Measurements from ENCODE around the gene MSL1.

The MSL1 gene

DNA sequence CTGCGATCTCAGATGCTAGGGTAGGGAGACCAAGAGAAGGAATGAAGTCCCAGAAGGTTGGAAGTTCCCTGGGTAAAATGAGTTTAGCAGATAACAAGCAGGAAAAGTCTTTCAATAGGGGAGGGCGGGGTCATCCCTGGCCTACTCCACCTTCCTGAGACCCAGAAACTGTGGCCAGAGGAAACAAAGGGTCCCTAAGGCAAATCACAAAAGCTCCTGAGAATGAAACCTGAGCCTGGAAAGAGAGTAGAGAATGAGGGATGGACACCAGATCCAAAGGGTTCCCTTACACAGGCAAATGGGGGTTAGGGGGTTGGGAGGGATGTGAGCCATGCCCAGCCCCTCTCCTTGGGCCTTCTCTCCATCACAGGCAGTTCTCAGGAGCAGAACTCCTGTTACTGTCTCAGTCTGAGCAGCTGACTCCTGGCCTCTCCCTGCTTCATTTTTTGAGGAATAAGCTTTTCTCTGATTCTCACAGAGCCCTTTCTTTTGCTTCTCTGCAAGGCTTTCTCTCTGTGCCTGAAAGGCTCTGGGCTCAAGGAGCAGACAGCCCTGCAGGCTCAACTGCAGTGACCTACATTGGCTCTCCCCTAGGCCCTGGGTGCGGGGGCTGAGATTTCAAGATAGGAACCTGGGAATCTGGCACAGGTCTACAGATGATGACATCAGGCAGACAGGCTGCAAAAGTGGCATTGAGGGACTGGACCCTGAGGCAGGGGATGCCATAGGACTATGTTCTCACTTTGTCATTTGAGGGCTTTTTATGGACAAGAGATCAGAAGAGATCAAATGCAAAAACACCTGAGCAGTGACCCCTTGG, 11.5 kb upstream of the MSL1 start:
- H3K27ac ChIP-seq = peak overlapping the region; percentile 77
- no peaks in the 10 kb centered on the region for H3K9me3 ChIP-seq (ENCODE audit: control insufficient read depth, low read length)
- H3K36me3 ChIP-seq (ENCODE audit: control insufficient read depth, insufficient read depth, low read length) = no peaks in the 10 kb centered on the region
- H3K79me2 ChIP-seq = no peaks in the 10 kb centered on the region
- no peak for TF ChIP-seq CTCF (IDR thresholded peaks at IDR 0.05)
- no peak overlapping the region for H3K4me3 ChIP-seq (ENCODE audit: low read depth, low read length)
- H2AFZ ChIP-seq = peak overlapping the region; percentile 53
- H3K27me3 ChIP-seq (ENCODE audit: control insufficient read depth, insufficient read depth, low read length) = no peaks in the 10 kb centered on the region
- H3K9ac ChIP-seq = peak overlapping the region; percentile 25
- peaks cover 72% of the 10 kb centered on the region for H3K4me1 ChIP-seq
- H3K4me2 ChIP-seq (ENCODE audit: low read length) = peak overlapping the region; percentile 27

- Histone ChIP-seq H3K27ac (peak overlapping the region; percentile 77), H2AFZ (peak overlapping the region; percentile 29), H3K36me3 (ENCODE audit: control insufficient read depth, insufficient read depth, low read length) (no peaks in the 10 kb centered on the region), H3K79me2 (no peaks in the 10 kb centered on the region), H3K4me3 (ENCODE audit: low read depth, low read length) (peak overlapping the region; percentile 18), H3K4me1 (peaks cover 68% of the 10 kb centered on the region), H3K27me3 (ENCODE audit: control insufficient read depth, insufficient read depth, low read length) (no peaks in the 10 kb centered on the region), H3K9me3 (ENCODE audit: control insufficient read depth, low read length) (no peaks in the 10 kb centered on the region), H3K9ac (no peak overlapping the region), H3K4me2 (ENCODE audit: low read length) (peak overlapping the region; percentile 16)
- peak; percentile 94 for TF ChIP-seq CTCF (IDR thresholded peaks at IDR 0.05)
Observed at GRCh38 chr17:40111221-40112128, 10.3 kb upstream of the MSL1 start.

DNA sequence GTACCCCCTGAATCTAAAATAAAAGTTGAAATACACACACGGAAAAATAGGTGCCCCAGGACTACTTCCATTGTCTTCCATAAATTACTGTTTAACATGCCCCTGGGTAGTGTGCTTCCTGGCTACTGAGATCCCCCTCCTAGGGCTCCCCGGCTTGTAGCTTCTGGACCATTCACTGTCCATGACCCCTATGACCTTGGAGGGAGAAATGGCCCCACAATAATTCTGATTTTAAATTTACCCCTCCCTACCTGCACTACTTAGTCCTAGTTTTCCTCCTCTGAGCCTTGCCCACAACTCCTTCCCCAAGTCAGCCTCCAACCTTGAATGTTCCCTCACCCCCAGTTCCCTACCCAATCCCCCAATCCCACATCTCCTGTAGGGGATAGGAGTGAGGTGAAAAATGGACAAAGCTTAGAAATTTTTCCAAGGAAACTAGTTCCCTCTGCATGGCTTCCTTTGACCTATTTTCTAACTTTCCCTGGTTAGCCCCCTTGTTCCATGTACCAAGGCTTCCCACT, 9.5 kb upstream of the MSL1 start:
- H3K36me3 ChIP-seq (ENCODE audit: control insufficient read depth, insufficient read depth, low read length) = no peaks in the 10 kb centered on the region
- H2AFZ ChIP-seq = peak overlapping the region; percentile 65
- H3K4me3 ChIP-seq (ENCODE audit: low read depth, low read length) = peak overlapping the region; percentile 18
- peak overlapping the region; percentile 16 for H3K4me2 ChIP-seq (ENCODE audit: low read length)
- peak overlapping the region; percentile 77 for H3K27ac ChIP-seq
- H3K27me3 ChIP-seq (ENCODE audit: control insufficient read depth, insufficient read depth, low read length) = no peaks in the 10 kb centered on the region
- peaks cover 60% of the 10 kb centered on the region for H3K4me1 ChIP-seq
- no peak for TF ChIP-seq CTCF (IDR thresholded peaks at IDR 0.05)
- H3K9ac ChIP-seq = no peak overlapping the region
- H3K79me2 ChIP-seq = no peaks in the 10 kb centered on the region
- H3K9me3 ChIP-seq (ENCODE audit: control insufficient read depth, low read length) = no peaks in the 10 kb centered on the region

- peak overlapping the region; percentile 65 for H2AFZ ChIP-seq
- H3K4me1 ChIP-seq = peaks cover 55% of the 10 kb centered on the region
- no peaks in the 10 kb centered on the region for H3K27me3 ChIP-seq (ENCODE audit: control insufficient read depth, insufficient read depth, low read length)
- no peaks in the 10 kb centered on the region for H3K36me3 ChIP-seq (ENCODE audit: control insufficient read depth, insufficient read depth, low read length)
- no peaks in the 10 kb centered on the region for H3K9me3 ChIP-seq (ENCODE audit: control insufficient read depth, low read length)
- H3K79me2 ChIP-seq = no peaks in the 10 kb centered on the region
- peak overlapping the region; percentile 77 for H3K27ac ChIP-seq
- no peak overlapping the region for H3K4me3 ChIP-seq (ENCODE audit: low read depth, low read length)
- no peak overlapping the region for H3K9ac ChIP-seq
- no peak overlapping the region for H3K4me2 ChIP-seq (ENCODE audit: low read length)
- no peak for TF ChIP-seq CTCF (IDR thresholded peaks at IDR 0.05)
Observed at GRCh38 chr17:40112718-40113109, 9.1 kb upstream of the MSL1 start.

Data from parathyroid adenoma (tissue), 2 donors.